Ascending aorta (tissue), 2 donors: ENCODE measurements around the gene ABCA12. TPM values are rescaled to one million over a fixed set of nuclear protein-coding genes. Genes with fewer than 3 reads are reported as not detected.

Experiments
- DNase-seq, 2 donors: peaks; one replicate each; pipeline ENCODE4 v3.0.0-alpha.2; 2019; ENCODE audit warnings: low spot score in 2 of 2
- H3K27ac ChIP-seq, 2 donors: fragments of 200-600 bp; sonication (generic); one replicate each; pipeline ENCODE4 v1.5.1; 2016 to 2017; ENCODE audit warnings: mild to moderate bottlenecking in 1 of 2
- H3K27me3 ChIP-seq: fragments of 200-600 bp; sonication (generic); one replicate; pipeline ENCODE4 v1.5.1; 2017
- H3K36me3 ChIP-seq, 2 donors: fragments of 200-600 bp; sonication (generic); one replicate each; pipeline ENCODE4 v1.5.1; 2016
- H3K4me1 ChIP-seq, 2 donors: fragments of 200-600 bp; sonication (generic); one replicate each; pipeline ENCODE4 v1.5.1; 2016 to 2017; ENCODE audit warnings: mild to moderate bottlenecking in 1 of 2
- H3K4me3 ChIP-seq, 2 donors: fragments of 200-600 bp; sonication (generic); one replicate each; pipeline ENCODE4 v1.5.1; 2016 to 2017; ENCODE audit warnings: mild to moderate bottlenecking in 1 of 2
- H3K9me3 ChIP-seq, 2 donors: fragments of 200-600 bp; sonication (generic); one replicate each; pipeline ENCODE4 v1.5.1; 2016
- intact Hi-C: fragments of 100-400 bp; cut with DNase I; formaldehyde crosslinking; loops from one replicate; pipeline ENCODE4 v1.15.1; 2023
- total RNA-seq: library from RNA; depleted of rRNA; stranded (reverse); fragments of >200 nt; gene quantifications from one replicate; pipeline ENCODE4 v1.1.0, GENCODE V29; 2016
- TF ChIP-seq, protein P1 (sequence below), 3 experiments: fragments of 200-600 bp in 2 of 3; fragments of 450-650 bp in 1 of 3; sonication (generic) in 2 of 3; IDR thresholded peaks; one replicate each; pipeline ENCODE4 v1.5.1; 2016 to 2019; ENCODE audit warnings: antibody characterized with exemption in 3 of 3, mild to moderate bottlenecking in 1 of 3, moderate library complexity in 1 of 3

Gene ABCA12
- total RNA-seq, 1 donor from 2014 or later: not detected

DNA sequence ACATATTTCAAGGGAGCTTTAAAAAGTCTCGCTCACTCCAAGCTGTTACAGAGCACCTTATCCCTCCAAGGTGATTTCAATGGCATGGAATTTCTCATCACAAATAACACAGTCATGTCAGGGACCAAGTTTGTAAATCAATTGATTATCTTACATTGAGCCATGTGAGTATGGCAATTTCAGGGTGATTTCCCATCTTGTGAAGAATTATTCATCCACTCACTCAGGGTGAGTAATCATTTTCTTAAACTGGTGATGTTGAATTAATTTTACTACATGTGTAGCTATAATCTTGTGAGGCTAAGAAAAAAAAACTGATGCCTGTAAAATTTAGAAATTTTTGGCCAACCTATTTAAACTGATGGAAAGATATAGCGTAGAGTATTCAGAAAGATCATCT, 3.3 kb upstream of the ABCA12 start:
- no peak overlapping the region for H3K4me3 ChIP-seq
- DNase-seq: no peak
- no peaks in the 10 kb centered on the region for H3K4me1 ChIP-seq
- H3K27ac ChIP-seq: no peak overlapping the region
- H3K9me3 ChIP-seq: no peaks in the 10 kb centered on the region
- H3K36me3 ChIP-seq: no peaks in the 10 kb centered on the region
- TF ChIP-seq, protein P1, sequence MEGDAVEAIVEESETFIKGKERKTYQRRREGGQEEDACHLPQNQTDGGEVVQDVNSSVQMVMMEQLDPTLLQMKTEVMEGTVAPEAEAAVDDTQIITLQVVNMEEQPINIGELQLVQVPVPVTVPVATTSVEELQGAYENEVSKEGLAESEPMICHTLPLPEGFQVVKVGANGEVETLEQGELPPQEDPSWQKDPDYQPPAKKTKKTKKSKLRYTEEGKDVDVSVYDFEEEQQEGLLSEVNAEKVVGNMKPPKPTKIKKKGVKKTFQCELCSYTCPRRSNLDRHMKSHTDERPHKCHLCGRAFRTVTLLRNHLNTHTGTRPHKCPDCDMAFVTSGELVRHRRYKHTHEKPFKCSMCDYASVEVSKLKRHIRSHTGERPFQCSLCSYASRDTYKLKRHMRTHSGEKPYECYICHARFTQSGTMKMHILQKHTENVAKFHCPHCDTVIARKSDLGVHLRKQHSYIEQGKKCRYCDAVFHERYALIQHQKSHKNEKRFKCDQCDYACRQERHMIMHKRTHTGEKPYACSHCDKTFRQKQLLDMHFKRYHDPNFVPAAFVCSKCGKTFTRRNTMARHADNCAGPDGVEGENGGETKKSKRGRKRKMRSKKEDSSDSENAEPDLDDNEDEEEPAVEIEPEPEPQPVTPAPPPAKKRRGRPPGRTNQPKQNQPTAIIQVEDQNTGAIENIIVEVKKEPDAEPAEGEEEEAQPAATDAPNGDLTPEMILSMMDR (IDR thresholded peaks at IDR 0.05): no peak
- no peaks in the 10 kb centered on the region for H3K27me3 ChIP-seq
- intact Hi-C loops: no loop called here

DNA sequence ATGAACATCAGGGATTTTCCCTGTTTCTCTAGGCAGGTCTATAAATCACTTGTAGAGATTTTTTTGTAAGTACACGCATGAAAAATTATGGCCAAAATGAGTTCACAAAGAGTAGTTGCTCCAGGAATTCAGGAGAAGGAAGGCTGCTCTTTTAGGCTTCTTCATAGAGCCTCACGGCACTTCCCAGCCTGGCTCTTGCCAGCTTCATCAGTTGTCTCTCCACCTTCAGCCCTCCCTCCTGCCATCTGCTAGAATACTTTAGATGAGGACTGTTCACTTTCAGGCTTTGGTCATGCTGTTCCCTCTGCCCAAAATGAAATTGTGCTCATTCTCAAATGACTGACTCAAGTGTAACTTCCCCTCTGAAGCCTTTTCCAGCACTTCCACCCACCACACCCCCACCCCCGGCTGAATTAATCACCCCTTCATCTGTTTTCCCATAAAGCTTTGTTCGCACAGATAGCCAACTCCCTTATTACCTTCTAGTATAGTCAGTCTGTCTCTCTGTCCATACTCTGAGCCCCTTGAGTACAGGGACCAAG, 1.8 kb upstream of the ABCA12 start:
- H3K4me3 ChIP-seq: no peak overlapping the region
- intact Hi-C loops: no loop called here
- H3K9me3 ChIP-seq: no peaks in the 10 kb centered on the region
- no peak for DNase-seq
- no peaks in the 10 kb centered on the region for H3K36me3 ChIP-seq
- H3K27me3 ChIP-seq: no peaks in the 10 kb centered on the region
- no peaks in the 10 kb centered on the region for H3K4me1 ChIP-seq
- TF ChIP-seq, protein P1 (IDR thresholded peaks at IDR 0.05): no peak
- H3K27ac ChIP-seq: no peak overlapping the region

DNA sequence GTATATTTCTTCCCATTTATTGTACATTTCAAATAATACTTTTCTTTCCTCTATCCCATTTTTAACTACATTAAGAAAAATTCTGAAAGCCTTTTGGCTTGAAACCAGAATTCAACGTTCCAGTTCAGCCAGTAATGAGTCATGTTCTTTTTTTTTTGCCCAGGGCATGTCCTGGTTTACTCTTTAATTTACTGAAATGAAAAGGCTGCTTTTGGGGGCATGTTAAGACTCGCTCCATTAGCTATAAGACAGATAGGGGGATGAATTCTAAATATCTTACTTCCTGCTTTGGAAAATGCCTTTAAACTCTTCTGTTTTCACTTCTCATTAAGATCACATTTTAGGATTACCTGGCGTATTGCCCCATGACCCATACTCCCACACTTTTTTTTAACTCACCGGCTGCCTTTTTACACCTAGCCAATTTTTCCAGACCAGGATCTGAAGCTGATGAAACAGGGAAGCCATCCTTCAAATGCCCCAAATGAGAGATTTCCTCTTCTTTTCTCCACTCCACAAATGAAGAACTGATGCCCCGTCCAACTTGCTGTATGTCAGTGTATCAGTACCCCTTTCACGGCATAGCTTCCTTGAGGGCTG, 585 bp downstream of the ABCA12 start:
- Histone ChIP-seq H3K9me3 (peaks cover 0 to 10% of the 10 kb centered on the region in 2 donors), H3K27ac (no peak overlapping the region), H3K4me1 (no peaks in the 10 kb centered on the region), H3K36me3 (no peaks in the 10 kb centered on the region), H3K27me3 (no peaks in the 10 kb centered on the region), H3K4me3 (no peak overlapping the region)
- intact Hi-C loops: no loop called here
- TF ChIP-seq, protein P1 (IDR thresholded peaks at IDR 0.05): no peak
- no peak for DNase-seq

DNA sequence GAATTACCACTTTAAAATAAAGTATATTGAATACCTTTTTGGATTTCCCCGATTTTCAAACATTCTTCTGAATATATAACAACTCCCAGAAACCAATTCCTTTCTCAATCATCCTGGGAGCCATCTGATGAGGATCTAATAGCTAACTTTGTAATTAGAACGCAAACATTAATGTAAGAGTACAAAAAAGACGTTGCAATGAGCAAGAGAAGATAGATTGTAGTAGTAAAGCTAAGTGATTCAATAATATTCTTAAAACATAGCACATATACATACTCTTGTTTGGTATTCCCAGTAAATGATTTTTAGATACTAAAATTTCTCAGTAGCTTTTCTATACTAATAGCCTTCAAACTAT, 1.1 kb downstream of the ABCA12 start:
- no peak overlapping the region for H3K27ac ChIP-seq
- no peaks in the 10 kb centered on the region for H3K4me1 ChIP-seq
- no peaks in the 10 kb centered on the region for H3K27me3 ChIP-seq
- DNase-seq: no peak
- intact Hi-C loops: no loop called here
- H3K4me3 ChIP-seq: no peak overlapping the region
- TF ChIP-seq, protein P1 (IDR thresholded peaks at IDR 0.05): no peak
- peaks cover 0 to 15% of the 10 kb centered on the region in 2 donors for H3K9me3 ChIP-seq
- H3K36me3 ChIP-seq: no peaks in the 10 kb centered on the region

DNA sequence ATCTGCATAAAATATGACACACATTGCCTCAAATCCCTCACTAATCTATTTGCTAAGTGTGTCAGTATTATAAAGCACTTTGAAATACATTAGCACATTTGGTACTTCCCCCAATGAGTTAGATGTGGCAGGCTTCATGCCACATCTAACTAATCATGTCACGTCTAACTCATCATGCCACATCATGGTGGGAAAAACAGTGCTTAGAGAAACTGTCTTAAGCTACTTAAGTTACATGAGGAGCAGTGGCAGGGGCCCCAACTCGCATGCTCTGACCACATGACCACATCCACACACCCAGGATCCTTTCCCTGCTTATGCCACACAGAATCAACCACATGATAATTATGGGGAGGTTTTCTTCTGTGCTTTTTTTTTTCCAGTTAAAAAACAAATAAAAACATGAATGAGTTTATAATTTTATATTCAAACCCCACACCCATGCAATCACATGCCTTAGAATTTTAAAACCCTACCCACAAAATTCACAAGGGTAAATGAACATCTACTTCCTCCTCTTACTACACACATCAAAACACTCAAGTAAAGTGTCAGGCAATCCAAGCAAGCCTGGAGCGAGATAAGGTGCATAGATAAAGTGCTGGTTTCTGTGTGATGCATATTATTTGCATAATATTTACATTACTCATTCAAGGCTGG, 1.6 kb downstream of the ABCA12 start:
- peaks cover 0 to 16% of the 10 kb centered on the region in 2 donors for H3K9me3 ChIP-seq
- no peak overlapping the region for H3K4me3 ChIP-seq
- intact Hi-C loops: no loop called here
- H3K36me3 ChIP-seq: no peaks in the 10 kb centered on the region
- no peak for DNase-seq
- H3K4me1 ChIP-seq: no peaks in the 10 kb centered on the region
- H3K27me3 ChIP-seq: no peaks in the 10 kb centered on the region
- TF ChIP-seq, protein P1 (IDR thresholded peaks at IDR 0.05): no peak
- no peak overlapping the region for H3K27ac ChIP-seq
